Transverse colon (tissue), 4 donors: ENCODE data around the gene NPAS3.

Experiments used
- EP300 ChIP-seq: sonication (generic); formaldehyde crosslinking; IDR thresholded peaks from one replicate; pipeline ENCODE4 v1.6.1; 2017; ENCODE audit warnings: antibody characterized with exemption, low read depth
- POLR2A ChIP-seq: fragments of 450-650 bp; IDR thresholded peaks from one replicate; pipeline ENCODE4 v1.6.1; 2016; ENCODE audit warnings: antibody characterized with exemption, mild to moderate bottlenecking, moderate library complexity
- POLR2AphosphoS5 ChIP-seq, 3 donors: sonication (generic); formaldehyde crosslinking; IDR thresholded peaks; one replicate each; pipeline ENCODE4 v1.6.1; 2016; ENCODE audit warnings: antibody characterized with exemption in 3 of 3
- TF ChIP-seq, protein P1 (sequence below), 5 experiments: fragments of 200-600 bp in 3 of 5; fragments of 450-650 bp in 2 of 5; sonication (generic) in 3 of 5; IDR thresholded peaks; 1 replicate in 2 of 5; 2 replicates in 3 of 5; pipeline ENCODE4 v1.5.1; 2016 to 2017; ENCODE audit warnings: antibody characterized with exemption in 5 of 5, inconsistent platforms in 3 of 5, mild to moderate bottlenecking in 2 of 5, moderate library complexity in 1 of 5

DNA sequence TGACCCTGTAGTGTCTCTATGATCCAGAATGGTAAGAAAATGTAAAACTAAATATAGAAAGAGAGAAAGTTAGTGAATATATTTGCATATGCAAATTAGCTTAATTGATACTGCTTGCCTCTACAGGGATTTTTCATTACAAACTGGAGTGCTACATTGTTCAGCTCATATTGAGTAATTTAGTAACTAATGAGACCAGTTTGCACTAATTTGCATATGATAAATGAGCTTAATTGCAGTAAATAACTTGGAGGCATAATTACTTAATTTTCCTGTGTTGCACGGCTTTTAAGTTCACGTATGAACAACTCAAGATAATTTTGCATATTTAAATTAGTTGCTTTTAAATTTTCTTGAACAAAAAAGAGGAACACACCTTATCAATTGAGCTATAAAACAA is 436.5 kb downstream of the NPAS3 start:
- TF ChIP-seq, protein P1, sequence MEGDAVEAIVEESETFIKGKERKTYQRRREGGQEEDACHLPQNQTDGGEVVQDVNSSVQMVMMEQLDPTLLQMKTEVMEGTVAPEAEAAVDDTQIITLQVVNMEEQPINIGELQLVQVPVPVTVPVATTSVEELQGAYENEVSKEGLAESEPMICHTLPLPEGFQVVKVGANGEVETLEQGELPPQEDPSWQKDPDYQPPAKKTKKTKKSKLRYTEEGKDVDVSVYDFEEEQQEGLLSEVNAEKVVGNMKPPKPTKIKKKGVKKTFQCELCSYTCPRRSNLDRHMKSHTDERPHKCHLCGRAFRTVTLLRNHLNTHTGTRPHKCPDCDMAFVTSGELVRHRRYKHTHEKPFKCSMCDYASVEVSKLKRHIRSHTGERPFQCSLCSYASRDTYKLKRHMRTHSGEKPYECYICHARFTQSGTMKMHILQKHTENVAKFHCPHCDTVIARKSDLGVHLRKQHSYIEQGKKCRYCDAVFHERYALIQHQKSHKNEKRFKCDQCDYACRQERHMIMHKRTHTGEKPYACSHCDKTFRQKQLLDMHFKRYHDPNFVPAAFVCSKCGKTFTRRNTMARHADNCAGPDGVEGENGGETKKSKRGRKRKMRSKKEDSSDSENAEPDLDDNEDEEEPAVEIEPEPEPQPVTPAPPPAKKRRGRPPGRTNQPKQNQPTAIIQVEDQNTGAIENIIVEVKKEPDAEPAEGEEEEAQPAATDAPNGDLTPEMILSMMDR (IDR thresholded peaks at IDR 0.05): no peak
- TF ChIP-seq POLR2A (no peak), POLR2AphosphoS5 (IDR thresholded peaks at IDR 0.05) (no peak), EP300 (no peak)
